Keratinocyte (primary cell): ENCODE results near the gene FBXW5. TPM values are rescaled to one million over a fixed set of nuclear protein-coding genes. Genes with fewer than 3 reads are reported as not detected.

Experiments used
- DNase-seq: peaks from one replicate; pipeline ENCODE4 v3.0.0-alpha.2; 2011; ENCODE audit warnings: low read depth, missing footprints, low spot score
- FAIRE-seq: peaks from 2 replicates; lab custom pipeline; 2011; peaks lifted over from hg19 to GRCh38; lab: Jason Lieb, UNC
- H2AFZ ChIP-seq: 2 replicates; pipeline ENCODE4 v1.6.0; 2012; ENCODE audit warnings: low read length, control low read depth, inconsistent platforms; ENCODE audit not compliant: control insufficient read depth
- H3K27ac ChIP-seq: 2 replicates; pipeline ENCODE4 v1.5.1; 2011; ENCODE audit warnings: low read length; ENCODE audit not compliant: control insufficient read depth, insufficient read depth
- H3K27me3 ChIP-seq: 3 replicates; pipeline ENCODE4 v1.6.0; 2011; ENCODE audit warnings: low read length; ENCODE audit not compliant: control insufficient read depth, insufficient read depth; ENCODE audit errors: extremely low read depth
- H3K36me3 ChIP-seq, 2 experiments: 2 replicates in 1 of 2; 3 replicates in 1 of 2; pipeline ENCODE4 v1.5.1; 2011; ENCODE audit warnings: low read length in 2 of 2, mild to moderate bottlenecking in 1 of 2; ENCODE audit not compliant: control insufficient read depth in 2 of 2, insufficient read depth in 2 of 2; ENCODE audit errors: extremely low read depth in 1 of 2
- H3K4me1 ChIP-seq: 3 replicates; pipeline ENCODE4 v1.5.1; 2011; ENCODE audit warnings: low read length; ENCODE audit not compliant: control insufficient read depth, insufficient read depth; ENCODE audit errors: extremely low read depth
- H3K4me2 ChIP-seq: 3 replicates; pipeline ENCODE4 v1.6.0; 2011; ENCODE audit warnings: low read depth, low read length; ENCODE audit not compliant: control insufficient read depth, insufficient read depth; ENCODE audit errors: extremely low read depth
- H3K4me3 ChIP-seq, 3 experiments: fragments of 200-600 bp in 1 of 3; sonication (generic) in 1 of 3; 2 replicates in 2 of 3; 3 replicates in 1 of 3; pipeline ENCODE4 v1.5.1; 2011 to 2016; ENCODE audit warnings: low read length in 3 of 3, mild to moderate bottlenecking in 3 of 3, control low read depth in 2 of 3, inconsistent platforms in 1 of 3, low read depth in 1 of 3, mixed read lengths in 1 of 3, mixed run types in 1 of 3, moderate library complexity in 1 of 3; ENCODE audit not compliant: control insufficient read depth in 2 of 3, insufficient read depth in 2 of 3; ENCODE audit errors: extremely low read depth in 1 of 3
- H3K79me2 ChIP-seq: 2 replicates; pipeline ENCODE4 v1.6.0; 2012; ENCODE audit warnings: low read length; ENCODE audit not compliant: control insufficient read depth, insufficient read depth
- H3K9ac ChIP-seq: 3 replicates; pipeline ENCODE4 v1.6.0; 2011; ENCODE audit warnings: low read length; ENCODE audit not compliant: control insufficient read depth, insufficient read depth; ENCODE audit errors: extremely low read depth
- H3K9me1 ChIP-seq: 3 replicates; pipeline ENCODE4 v1.6.0; 2011; ENCODE audit warnings: low read length; ENCODE audit not compliant: control insufficient read depth, insufficient read depth; ENCODE audit errors: extremely low read depth
- H3K9me3 ChIP-seq: 2 replicates; pipeline ENCODE4 v1.5.1; 2012; ENCODE audit warnings: low read depth, low read length; ENCODE audit not compliant: control insufficient read depth
- H4K20me1 ChIP-seq: 3 replicates; pipeline ENCODE4 v1.6.0; 2011; ENCODE audit warnings: low read length; ENCODE audit not compliant: control insufficient read depth, insufficient read depth; ENCODE audit errors: extremely low read depth
- EZH2 ChIP-seq: IDR thresholded peaks from one replicate; pipeline ENCODE4 v1.6.1; 2012; ENCODE audit warnings: inconsistent platforms, mild to moderate bottlenecking, low read length, moderate library complexity
- dilution Hi-C: fragments of 300-500 bp; cut with MboI; formaldehyde crosslinking; loops from one replicate; pipeline ENCODE4 v1.7.0; 2020; ENCODE audit warnings: low sequenced_read_pairs; ENCODE audit not compliant: extremely low pct_ligation_motif_present
- polyA plus RNA-seq, 5 experiments: library from polyadenylated mRNA; depleted of rRNA in 3 of 5; stranded (reverse) in 3 of 5; stranded (forward) in 1 of 5; unstranded in 1 of 5; fragments of >200 nt; gene quantifications; 1 replicate in 1 of 5; 2 replicates in 3 of 5; 3 replicates in 1 of 5; pipeline versions ENCODE4 v1.2.1 to v1.2.3, GENCODE V29; 2011 to 2012; ENCODE audit warnings: missing spikeins in 2 of 5, low read depth in 1 of 5, low replicate concordance in 1 of 5
- TF ChIP-seq, protein P1 (sequence below), 3 experiments: IDR thresholded peaks in 1 of 3; conservative IDR thresholded peaks in 1 of 3; optimal IDR thresholded peaks in 1 of 3; 2 replicates in 2 of 3; 3 replicates in 1 of 3; pipeline versions ENCODE3 to v1.5.1; 2011; ENCODE audit warnings: low read length in 3 of 3, mild to moderate bottlenecking in 3 of 3, moderate library complexity in 2 of 3, control low read depth in 1 of 3, inconsistent platforms in 1 of 3; ENCODE audit not compliant: insufficient read depth in 2 of 3; ENCODE audit errors: extremely low read depth in 1 of 3

The FBXW5 gene
- polyA plus RNA-seq, 1 donor (not counting 4 experiments of a cell fraction or from before 2014, with no cell fraction given) = 23.0 TPM

DNA sequence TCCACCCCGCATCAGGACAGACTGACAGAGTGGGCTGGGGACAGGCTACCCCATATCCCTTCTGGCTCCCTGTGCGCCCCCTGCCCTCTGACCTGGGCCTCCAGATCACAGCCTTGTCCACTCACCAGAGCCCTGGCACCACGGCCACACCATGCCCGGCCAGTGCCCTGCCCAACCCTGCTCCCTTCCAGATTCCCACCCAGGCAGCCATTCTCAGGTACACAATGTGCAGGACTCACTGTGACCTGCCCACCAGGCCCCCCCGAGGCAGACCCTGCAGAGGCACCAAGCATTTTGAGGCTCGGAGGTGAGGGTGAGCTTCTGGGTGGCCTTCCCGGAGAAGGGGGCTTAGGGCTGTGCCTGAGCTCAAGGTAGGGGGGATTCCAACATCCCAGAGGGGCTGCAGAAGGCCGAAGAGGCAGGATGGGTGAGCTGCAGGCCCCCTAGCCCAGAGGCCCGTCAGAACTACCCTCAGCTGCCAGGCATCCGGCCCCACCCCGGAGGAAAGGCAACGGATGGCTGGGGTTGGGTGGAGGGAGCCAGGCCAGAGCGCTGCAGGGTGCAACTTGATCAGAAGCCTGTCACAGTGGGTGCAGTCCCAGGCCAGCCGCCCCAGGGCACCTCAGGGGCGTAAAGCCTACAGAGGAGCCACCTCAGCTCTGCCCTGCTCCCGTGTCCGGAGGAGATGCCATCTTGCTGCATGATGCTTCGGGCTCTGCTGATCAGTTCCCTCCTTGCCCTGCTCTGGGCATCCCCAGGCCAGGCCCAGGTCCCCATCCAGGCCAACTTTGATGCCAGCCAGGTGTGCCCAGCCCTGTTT, 37.9 kb upstream of the FBXW5 start, which contains the start of gene LCNL1:
Gene LCNL1, plus strand, starts transcription at position 762 of the 820 bp plus-strand sequence. CDS start 594 bp downstream, outside the sequence.
- H4K20me1 ChIP-seq = no peaks in the 10 kb centered on the region
- no peaks in the 10 kb centered on the region for H3K9me1 ChIP-seq
- dilution Hi-C loops = no loop called here
- H3K27me3 ChIP-seq = peaks cover 27% of the 10 kb centered on the region
- FAIRE-seq = no peak
- H3K4me1 ChIP-seq = no peaks in the 10 kb centered on the region
- no peak for DNase-seq
- H3K79me2 ChIP-seq = no peaks in the 10 kb centered on the region
- H3K9ac ChIP-seq = no peak within 1 kb of the TSS
- no peak within 1 kb of the TSS for H3K4me2 ChIP-seq
- H3K27ac ChIP-seq = no peak within 1 kb of the TSS
- no peak within 1 kb of the TSS for H2AFZ ChIP-seq
- TF ChIP-seq EZH2 = no peak
- TF ChIP-seq, protein P1, sequence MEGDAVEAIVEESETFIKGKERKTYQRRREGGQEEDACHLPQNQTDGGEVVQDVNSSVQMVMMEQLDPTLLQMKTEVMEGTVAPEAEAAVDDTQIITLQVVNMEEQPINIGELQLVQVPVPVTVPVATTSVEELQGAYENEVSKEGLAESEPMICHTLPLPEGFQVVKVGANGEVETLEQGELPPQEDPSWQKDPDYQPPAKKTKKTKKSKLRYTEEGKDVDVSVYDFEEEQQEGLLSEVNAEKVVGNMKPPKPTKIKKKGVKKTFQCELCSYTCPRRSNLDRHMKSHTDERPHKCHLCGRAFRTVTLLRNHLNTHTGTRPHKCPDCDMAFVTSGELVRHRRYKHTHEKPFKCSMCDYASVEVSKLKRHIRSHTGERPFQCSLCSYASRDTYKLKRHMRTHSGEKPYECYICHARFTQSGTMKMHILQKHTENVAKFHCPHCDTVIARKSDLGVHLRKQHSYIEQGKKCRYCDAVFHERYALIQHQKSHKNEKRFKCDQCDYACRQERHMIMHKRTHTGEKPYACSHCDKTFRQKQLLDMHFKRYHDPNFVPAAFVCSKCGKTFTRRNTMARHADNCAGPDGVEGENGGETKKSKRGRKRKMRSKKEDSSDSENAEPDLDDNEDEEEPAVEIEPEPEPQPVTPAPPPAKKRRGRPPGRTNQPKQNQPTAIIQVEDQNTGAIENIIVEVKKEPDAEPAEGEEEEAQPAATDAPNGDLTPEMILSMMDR (optimal IDR thresholded peaks at IDR 0.05 in 1 of 3, IDR thresholded peaks at IDR 0.05 in 1 of 3, conservative IDR thresholded peaks at IDR 0.05 in 1 of 3; ENCODE audit: extremely low read depth in 1 of 3, insufficient read depth in 2 of 3, low read length in 3 of 3) = no peak
- no peaks in the 10 kb centered on the region for H3K9me3 ChIP-seq
- H3K36me3 ChIP-seq = no peaks in the 10 kb centered on the region
- no peak within 1 kb of the TSS for H3K4me3 ChIP-seq

DNA sequence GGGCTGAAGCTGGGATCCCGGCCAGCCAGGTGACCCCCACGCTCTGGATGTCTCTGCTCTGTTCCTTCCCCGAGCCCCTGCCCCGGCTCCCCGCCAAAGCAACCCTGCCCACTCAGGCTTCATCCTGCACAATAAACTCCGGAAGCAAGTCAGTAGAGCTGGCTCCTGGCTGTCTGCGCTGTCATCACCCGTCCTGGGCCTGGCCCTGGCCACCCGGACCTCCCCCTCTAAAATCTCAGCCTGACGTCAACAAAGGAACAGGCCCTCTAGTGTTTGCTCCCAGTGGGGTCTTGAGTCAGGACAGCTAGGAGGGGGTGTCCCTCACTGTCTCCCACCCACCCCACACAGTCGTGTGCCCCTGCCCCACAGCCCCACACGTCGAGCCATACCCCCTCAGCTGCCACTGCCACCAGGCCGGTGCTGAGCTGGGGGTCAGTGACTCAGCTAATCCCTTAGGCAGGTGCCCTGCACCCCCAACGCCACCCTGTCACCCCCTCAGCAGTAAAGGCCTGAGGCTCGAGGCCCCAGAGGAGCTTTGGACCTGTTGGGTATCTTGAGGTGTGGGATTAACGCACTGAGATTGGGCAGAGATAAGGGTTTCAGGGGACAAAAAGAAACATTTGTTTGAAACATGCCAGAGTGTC, 37.2 kb upstream of the FBXW5 start:
- no peak overlapping the region for H3K9ac ChIP-seq
- H3K36me3 ChIP-seq = no peaks in the 10 kb centered on the region
- H3K4me2 ChIP-seq = no peak overlapping the region
- FAIRE-seq (no peak), DNase-seq (no peak)
- H2AFZ ChIP-seq = no peak overlapping the region
- H3K9me1 ChIP-seq = no peaks in the 10 kb centered on the region
- dilution Hi-C loops = no loop called here
- no peaks in the 10 kb centered on the region for H3K4me1 ChIP-seq
- no peaks in the 10 kb centered on the region for H3K79me2 ChIP-seq
- H3K4me3 ChIP-seq = no peak overlapping the region
- no peaks in the 10 kb centered on the region for H4K20me1 ChIP-seq
- peaks cover 27% of the 10 kb centered on the region for H3K27me3 ChIP-seq
- H3K9me3 ChIP-seq = no peaks in the 10 kb centered on the region
- TF ChIP-seq, protein P1 (optimal IDR thresholded peaks at IDR 0.05 in 1 of 3, IDR thresholded peaks at IDR 0.05 in 1 of 3, conservative IDR thresholded peaks at IDR 0.05 in 1 of 3; ENCODE audit: extremely low read depth in 1 of 3, insufficient read depth in 2 of 3, low read length in 3 of 3) = no peak
- TF ChIP-seq EZH2 = no peak
- no peak overlapping the region for H3K27ac ChIP-seq
